A204.1 (cell line): ENCODE results near the gene OR7A10.
A peak's percentile ranks its signal among the peaks of the same experiment; 100 is the strongest.

Experiments used
- FAIRE-seq: peaks from 2 replicates; lab custom pipeline; 2012; peaks lifted over from hg19 to GRCh38; lab: Jason Lieb, UNC

Gene OR7A10

GRCh38 chr19:14848822-14849221 lies at the start of gene OR7A10:
TSS of gene OR7A10 (minus strand) at chr19:14848922. CDS start at chr19:14841877, 7,045 bp downstream.
- FAIRE-seq = no peak

- FAIRE-seq = no peak
These were observed 42.1 kb upstream of the OR7A10 start for GRCh38 chr19:14890643-14891379.

DNA sequence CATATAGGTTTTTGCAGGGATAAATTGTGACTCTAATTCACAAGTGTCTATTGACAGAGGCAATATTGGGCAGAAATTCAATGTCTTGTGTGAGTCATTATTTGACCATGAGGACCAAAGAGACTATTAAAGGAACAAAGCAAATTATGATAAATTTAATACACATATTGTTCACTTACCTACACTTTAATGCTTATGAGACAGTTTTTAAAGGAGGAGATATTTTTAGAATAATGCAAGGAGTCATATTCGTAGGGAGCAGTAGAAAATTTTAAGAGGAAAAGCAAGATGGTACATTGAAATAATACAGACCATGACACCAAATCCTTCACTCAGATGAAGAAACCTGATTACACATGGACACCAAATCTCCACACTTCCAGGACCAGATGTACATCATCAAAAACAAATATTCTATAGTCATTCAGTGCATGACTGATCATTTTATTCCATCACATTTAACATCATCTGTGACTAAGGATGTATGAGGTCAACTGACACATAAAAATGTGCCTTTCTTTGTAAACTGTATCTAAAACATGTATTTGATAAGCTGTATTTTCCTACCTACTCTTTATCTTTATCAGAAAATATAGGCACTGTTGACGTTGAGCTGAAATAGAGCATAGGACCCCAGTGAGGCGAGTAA lies 41.4 kb upstream of the OR7A10 start:
- FAIRE-seq = no peak

- no peak for FAIRE-seq
These were observed 37.3 kb upstream of the OR7A10 start, which contains the start of gene OR7A17 for GRCh38 chr19:14886032-14886431. TSS of gene OR7A17 (minus strand) at chr19:14886132. CDS start at chr19:14881355, 4,777 bp downstream.

DNA sequence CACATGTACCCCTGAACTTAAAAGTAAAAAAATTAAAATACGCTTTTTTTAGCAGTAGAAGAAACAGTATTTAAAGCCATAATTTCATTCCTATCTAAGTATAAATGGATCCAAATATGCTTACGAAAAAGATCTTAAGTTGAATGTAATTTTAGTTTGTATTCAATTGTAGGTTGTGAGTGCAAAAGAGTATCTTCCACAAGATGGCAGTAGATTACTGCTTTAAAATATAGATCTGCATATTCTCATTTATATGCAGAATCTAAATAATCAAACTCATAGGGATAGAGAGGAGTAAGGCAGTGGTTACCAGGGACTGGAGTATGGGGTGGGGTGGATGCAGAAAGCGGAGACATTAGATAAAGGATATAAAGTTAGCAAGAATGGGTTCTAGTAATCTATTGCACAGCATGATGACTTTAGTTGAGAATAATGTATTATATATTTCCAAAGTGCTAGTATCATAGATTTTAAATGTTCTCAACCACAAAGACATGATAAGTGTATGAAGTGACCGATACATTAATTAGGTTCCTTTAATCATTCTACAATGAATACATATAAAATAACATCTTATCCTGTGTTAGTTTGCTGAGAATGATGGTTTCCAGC lies 23.0 kb upstream of the OR7A10 start:
- peak; percentile 97 for FAIRE-seq

DNA sequence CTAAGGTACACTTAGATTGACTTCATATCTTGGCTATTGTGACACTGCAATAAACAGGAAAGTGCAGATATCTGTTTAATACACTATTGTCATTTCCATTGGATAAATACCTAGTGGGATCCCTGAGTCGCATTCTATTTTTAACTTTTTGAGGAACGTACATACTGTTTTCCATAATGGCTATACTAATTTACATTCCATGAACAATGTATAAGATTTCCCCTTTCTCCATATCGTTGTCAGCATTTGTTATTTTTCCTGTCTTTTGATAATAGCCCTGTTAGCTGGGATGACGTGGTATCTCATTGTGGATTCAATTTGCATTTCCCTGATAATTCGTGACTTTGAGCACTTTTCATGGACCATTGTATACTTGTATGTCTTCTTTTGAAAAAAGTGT lies 19.8 kb upstream of the OR7A10 start:
- FAIRE-seq = no peak

GRCh38 chr19:14843578-14843977 lies 5.1 kb downstream of the OR7A10 start:
- FAIRE-seq = no peak

DNA sequence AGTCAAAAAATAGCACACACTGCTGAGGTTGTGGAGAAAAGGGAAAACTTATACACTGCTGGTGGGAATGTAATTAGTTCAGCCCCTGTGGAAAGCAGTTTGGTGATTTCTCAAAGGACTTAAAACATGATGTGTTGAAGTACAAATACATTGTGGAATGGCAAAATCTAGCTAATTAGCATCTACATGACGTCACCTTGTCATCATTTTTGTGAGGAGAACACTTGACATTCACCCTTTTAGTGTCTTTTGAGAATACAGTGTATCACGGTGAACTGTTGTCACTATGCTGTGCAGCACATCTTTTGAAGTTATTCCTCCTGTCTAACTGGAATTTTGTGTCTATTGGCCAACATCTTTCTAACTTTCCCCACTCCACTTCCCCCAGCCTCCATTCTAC lies 5.6 kb downstream of the OR7A10 start:
- no peak for FAIRE-seq

GRCh38 chr19:14840206-14840605 lies 8.5 kb downstream of the OR7A10 start:
- FAIRE-seq = no peak

GRCh38 chr19:14837391-14837790 lies 11.3 kb downstream of the OR7A10 start:
- no peak for FAIRE-seq

DNA sequence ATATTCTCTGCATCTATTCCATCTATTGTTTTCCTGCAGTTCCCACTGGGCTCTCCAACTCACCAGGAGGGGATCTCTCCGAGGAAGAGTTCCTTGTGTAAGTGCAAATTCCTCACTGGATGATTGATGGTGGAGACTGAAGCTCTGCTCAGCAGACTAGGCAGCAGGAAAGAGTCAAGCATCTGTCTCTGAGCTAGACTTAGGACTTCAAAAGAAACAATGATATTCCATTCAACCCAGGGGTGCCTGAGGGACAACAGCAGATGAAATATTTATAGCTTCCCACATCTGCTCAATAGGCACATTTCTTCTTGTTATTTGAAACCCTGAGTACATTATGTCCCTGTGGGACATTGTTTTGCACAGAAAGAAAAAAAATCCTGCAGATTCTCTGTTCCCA lies 13.7 kb downstream of the OR7A10 start, which contains the start of the genes OR7A5 and OR7C1:
OR7A5 (minus strand) TSS at position 175 of the 400 bp plus-strand sequence. CDS start 6,944 bp downstream, outside the sequence.
OR7C1 (minus strand) TSS at position 175 of the 400 bp plus-strand sequence. CDS start 35,049 bp downstream, outside the sequence.
- no peak for FAIRE-seq

- FAIRE-seq = no peak
These were observed 18.0 kb downstream of the OR7A10 start for GRCh38 chr19:14830702-14831101.

DNA sequence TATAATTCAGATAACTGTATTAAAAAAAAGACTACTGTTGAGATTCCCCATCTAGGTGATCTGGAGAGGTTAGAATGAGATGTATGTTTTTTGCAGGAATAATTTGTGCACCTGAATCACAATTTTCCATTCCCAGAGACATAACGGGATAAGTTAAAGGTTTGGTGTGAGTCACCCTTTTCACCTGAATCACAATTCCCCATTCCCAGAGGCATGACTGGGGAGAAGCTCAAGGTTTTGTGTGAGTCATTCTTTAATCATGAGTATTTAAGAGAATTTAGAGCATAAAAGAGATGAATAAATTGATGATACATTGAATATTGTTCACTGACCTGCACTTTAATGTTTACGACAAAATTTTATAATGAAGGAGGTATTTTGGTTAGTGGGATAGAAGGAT lies 22.7 kb downstream of the OR7A10 start:
- FAIRE-seq = no peak

DNA sequence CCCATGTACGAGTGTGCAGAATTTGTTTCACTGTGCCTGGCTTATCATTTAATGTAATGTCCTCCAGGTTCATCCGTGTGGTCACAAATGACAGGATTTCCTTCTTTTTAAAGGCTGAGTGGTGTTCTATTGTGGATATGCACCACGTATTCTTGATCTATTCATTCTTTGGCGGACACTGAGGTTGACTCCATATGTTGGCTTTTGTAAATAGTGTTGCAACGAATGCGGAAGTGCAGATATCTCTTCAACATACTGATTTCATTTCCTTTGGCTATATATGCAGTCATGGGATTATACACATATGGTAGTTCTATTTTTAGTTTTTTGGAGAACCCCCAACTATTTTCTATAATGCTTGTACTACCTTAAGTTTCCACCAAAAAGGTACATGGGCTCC lies 26.8 kb downstream of the OR7A10 start:
- no peak for FAIRE-seq

DNA sequence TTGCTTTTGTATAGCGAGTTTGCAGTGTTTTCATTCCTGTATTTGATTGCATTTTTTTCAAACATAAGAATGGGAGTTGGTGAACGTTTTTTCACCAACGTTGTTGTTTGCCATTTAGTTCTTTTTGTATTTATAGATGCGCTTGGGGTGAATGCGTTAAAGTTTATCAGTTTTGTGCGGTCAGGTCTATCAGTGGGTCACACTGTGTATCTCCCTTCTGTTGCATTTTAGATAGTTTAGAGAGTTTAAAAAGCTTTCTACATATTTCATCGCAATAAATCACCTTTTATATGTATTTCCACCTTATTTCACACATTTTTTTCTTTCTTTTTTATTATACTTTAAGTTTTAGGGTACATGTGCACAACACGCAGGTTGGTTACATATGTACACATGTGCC lies 30.1 kb downstream of the OR7A10 start:
- FAIRE-seq = no peak

GRCh38 chr19:14817052-14817451 lies 31.7 kb downstream of the OR7A10 start:
- no peak for FAIRE-seq

DNA sequence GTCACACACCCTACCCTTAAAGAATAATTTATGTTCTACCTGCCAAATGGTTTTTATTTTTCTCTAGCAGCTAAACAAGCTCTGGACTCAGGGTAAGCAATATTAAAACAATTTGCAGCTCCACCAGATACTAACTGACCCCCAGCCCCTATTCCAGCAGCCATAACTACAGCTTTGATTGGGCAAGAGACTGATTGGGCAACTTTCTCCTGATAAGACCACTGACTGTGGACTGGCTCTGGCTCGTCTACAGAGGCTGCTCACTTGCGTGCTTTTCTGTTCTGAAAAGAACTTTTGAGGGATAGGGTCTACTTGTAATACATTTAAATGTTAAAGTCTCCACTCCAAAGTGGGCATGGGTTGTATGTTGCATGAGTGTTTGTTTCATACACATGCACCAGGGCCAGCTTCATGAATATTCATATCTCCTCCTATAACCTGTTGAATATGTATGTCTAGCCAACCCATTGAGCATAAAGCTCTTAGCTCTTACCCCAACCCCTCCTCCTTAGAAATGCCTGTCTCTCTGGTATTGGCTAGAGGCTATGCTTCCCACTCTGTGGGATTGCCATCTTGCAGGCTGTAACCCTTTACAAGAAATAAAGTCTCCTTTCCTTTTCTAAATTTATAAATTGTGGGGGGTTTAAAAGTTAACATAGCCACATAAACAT lies 33.6 kb downstream of the OR7A10 start:
- no peak for FAIRE-seq

- FAIRE-seq = no peak
These were observed 39.3 kb downstream of the OR7A10 start for GRCh38 chr19:14809272-14810057.

- no peak for FAIRE-seq
These were observed 44.0 kb downstream of the OR7A10 start for GRCh38 chr19:14804765-14805164.

GRCh38 chr19:14798760-14799159 lies 50.0 kb downstream of the OR7A10 start:
- FAIRE-seq = no peak

GRCh38 chr19:14796021-14796420 lies 52.7 kb downstream of the OR7A10 start:
- FAIRE-seq = no peak
